ENCODE measurements around the gene CCDC187. TPM values are rescaled to one million over a fixed set of nuclear protein-coding genes. Genes with fewer than 3 reads are reported as not detected.

The CCDC187 gene
- total RNA-seq, 4 donors from 2014 or later, result 0.20 TPM; not detected in 3

- Histone ChIP-seq H3K36me3 (no peaks in the 10 kb centered on the region), H3K4me3 (no peak overlapping the region), H3K27me3 (peaks cover 0 to 11% of the 10 kb centered on the region in 2 donors), H3K9me3 (no peaks in the 10 kb centered on the region), H3K4me1 (no peaks in the 10 kb centered on the region), H3K27ac (no peak overlapping the region)
- no peak for TF ChIP-seq CTCF (IDR thresholded peaks at IDR 0.05)
- no peak for TF ChIP-seq POLR2A (IDR thresholded peaks at IDR 0.05)
- TF ChIP-seq EP300 (IDR thresholded peaks at IDR 0.05), result no peak
- 91 to 96% methylated on average over 13 of the region's 13 CpGs for WGBS, 2 donors
- DNase-seq (ENCODE audit: low spot score in 2 of 2), result no peak
Observed at GRCh38 chr9:136300866-136301265, 3.0 kb downstream of the CCDC187 start.

- Histone ChIP-seq H3K27ac (no peak overlapping the region), H3K27me3 (peaks cover 0 to 16% of the 10 kb centered on the region in 2 donors)
- WGBS, 2 donors, result 84 to 87% methylated on average over 14 of the region's 14 CpGs
Observed at GRCh38 chr9:136300016-136300545, 3.8 kb downstream of the CCDC187 start.

GRCh38 chr9:136299541-136299940 is 4.4 kb downstream of the CCDC187 start:
- no peaks in the 10 kb centered on the region for H3K9me3 ChIP-seq
- peaks cover 0 to 16% of the 10 kb centered on the region in 2 donors for H3K27me3 ChIP-seq
- no peak overlapping the region for H3K27ac ChIP-seq
- TF ChIP-seq EP300 (IDR thresholded peaks at IDR 0.05) (no peak), CTCF (IDR thresholded peaks at IDR 0.05) (no peak), POLR2A (IDR thresholded peaks at IDR 0.05) (no peak)
- H3K4me3 ChIP-seq, result no peak overlapping the region
- no peaks in the 10 kb centered on the region for H3K36me3 ChIP-seq
- WGBS, 2 donors, result 44 to 48% methylated on average over 7 of the region's 7 CpGs
- no peaks in the 10 kb centered on the region for H3K4me1 ChIP-seq
- no peak for DNase-seq (ENCODE audit: low spot score in 2 of 2)

More at GRCh38 chr9:136300016-136300545, 3.8 kb downstream of the CCDC187 start:
- H3K36me3 ChIP-seq, result no peaks in the 10 kb centered on the region
- no peaks in the 10 kb centered on the region for H3K4me1 ChIP-seq
- no peak overlapping the region for H3K4me3 ChIP-seq
- H3K9me3 ChIP-seq, result no peaks in the 10 kb centered on the region
- DNase-seq (ENCODE audit: low spot score in 2 of 2), result no peak
- TF ChIP-seq CTCF (IDR thresholded peaks at IDR 0.05) (no peak), EP300 (IDR thresholded peaks at IDR 0.05) (no peak), POLR2A (IDR thresholded peaks at IDR 0.05) (no peak)

GRCh38 chr9:136299116-136299515 is 4.8 kb downstream of the CCDC187 start:
- no peaks in the 10 kb centered on the region for H3K9me3 ChIP-seq
- 79 to 80% methylated on average over 11 to 18 of the region's 18 CpGs for WGBS, 2 donors
- H3K4me1 ChIP-seq, result no peaks in the 10 kb centered on the region
- TF ChIP-seq POLR2A (IDR thresholded peaks at IDR 0.05) (no peak), EP300 (IDR thresholded peaks at IDR 0.05) (no peak), CTCF (IDR thresholded peaks at IDR 0.05) (no peak)
- no peak overlapping the region for H3K27ac ChIP-seq
- H3K27me3 ChIP-seq, result peaks cover 0 to 16% of the 10 kb centered on the region in 2 donors
- no peaks in the 10 kb centered on the region for H3K36me3 ChIP-seq
- H3K4me3 ChIP-seq, result no peak overlapping the region
- DNase-seq (ENCODE audit: low spot score in 2 of 2), result no peak

- no peak for TF ChIP-seq CTCF (IDR thresholded peaks at IDR 0.05)
- TF ChIP-seq POLR2A (IDR thresholded peaks at IDR 0.05), result no peak
- TF ChIP-seq EP300 (IDR thresholded peaks at IDR 0.05), result no peak
- H3K27me3 ChIP-seq, result peaks cover 0 to 16% of the 10 kb centered on the region in 2 donors
- no peak overlapping the region for H3K27ac ChIP-seq
- no peak overlapping the region for H3K4me3 ChIP-seq
- no peak for DNase-seq (ENCODE audit: low spot score in 2 of 2)
- WGBS, 2 donors, result 70 to 71% methylated on average over 24 to 26 of the region's 26 CpGs
- H3K36me3 ChIP-seq, result no peaks in the 10 kb centered on the region
- H3K9me3 ChIP-seq, result no peaks in the 10 kb centered on the region
- H3K4me1 ChIP-seq, result no peaks in the 10 kb centered on the region
Observed at GRCh38 chr9:136297766-136298735, 5.8 kb downstream of the CCDC187 start.

Data from tibial nerve (tissue), 4 donors.